ENCODE data around the gene RAD51B. TPM values are rescaled to one million over a fixed set of nuclear protein-coding genes. Genes with fewer than 3 reads are reported as not detected.

RAD51B gene
- total RNA-seq, 1 experiment from 2014 or later = 14.2 TPM

- TF ChIP-seq FOXP4 (CRISPR knock-in tag; IDR thresholded peaks at IDR 0.05) = no peak
- TF ChIP-seq, protein P1, sequence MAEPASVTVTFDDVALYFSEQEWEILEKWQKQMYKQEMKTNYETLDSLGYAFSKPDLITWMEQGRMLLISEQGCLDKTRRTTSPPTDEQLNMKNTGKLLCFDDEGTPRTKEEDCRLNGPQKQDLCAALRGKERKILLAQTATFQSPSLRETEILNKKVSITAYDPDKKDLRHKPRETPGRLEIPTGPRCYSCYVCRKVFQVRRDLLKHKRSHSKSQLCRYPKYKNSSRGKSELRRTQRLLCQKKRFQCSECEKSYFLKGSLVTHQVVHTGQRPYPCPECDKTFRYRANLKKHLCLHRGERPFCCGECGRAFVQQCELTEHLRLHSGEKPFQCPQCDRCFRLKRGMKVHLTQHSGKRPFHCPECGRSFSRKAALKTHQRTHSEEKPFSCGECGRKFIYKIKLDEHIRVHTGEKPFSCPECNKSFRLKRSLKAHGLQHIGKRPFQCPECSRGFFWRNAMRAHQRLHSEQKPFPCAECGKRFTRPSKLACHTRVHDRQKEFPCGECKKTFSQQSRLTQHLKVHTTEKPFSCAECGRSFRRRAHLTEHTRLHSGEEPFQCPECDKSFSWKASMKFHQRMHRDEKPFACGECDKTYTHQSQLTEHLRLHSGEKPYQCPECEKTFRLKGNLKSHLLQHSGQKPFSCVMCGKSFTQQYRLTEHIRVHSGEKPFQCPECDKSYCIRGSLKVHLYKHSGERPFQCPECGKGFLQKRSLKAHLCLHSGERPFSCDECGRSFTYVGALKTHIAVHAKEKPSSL (CRISPR knock-in tag; conservative IDR thresholded peaks at IDR 0.05) = no peak
- TF ChIP-seq GABPB1 (CRISPR knock-in tag; IDR thresholded peaks at IDR 0.05) = no peak
- TF ChIP-seq ERG (CRISPR knock-in tag; IDR thresholded peaks at IDR 0.05) = no peak
Measured at GRCh38 chr14:68638141-68638999, 818.8 kb downstream of the RAD51B start (continued).

DNA sequence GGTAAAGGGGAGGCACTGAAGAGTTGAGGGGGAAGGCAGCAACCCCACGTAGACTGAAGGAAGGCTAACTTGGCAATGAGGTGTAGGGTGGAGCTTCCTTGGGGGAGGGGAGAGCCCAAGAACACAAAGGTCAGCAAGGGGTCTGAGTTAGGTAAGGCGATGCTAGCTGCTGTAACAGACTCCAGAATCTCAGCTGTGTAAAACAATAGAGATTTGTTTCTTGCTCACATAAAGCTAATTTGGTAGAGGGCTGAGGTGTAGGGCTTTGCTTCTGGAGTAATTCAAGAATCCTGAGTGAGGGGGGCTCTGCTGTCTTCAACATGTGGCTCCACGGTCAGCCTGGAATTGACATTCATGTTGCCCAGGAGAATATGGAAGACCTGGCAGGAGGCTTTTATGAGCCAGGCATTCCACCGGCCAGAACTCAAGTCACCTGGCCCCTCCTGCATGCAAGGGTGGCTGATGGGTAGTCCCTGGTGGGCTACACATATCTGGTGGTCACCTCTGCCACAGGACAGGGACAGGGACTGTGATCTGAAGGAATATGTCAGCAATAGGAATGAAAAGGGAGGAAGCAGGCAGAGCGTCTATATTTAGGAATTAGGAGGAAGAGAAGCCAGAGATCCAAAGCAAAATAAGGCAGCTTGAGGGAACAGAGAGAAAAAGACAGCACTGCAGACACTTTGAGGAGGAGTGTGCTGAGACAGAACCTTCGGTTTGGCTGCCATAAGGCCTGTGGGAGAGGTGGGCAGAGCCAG is 819.6 kb downstream of the RAD51B start:
- DNase-seq (ENCODE audit: low spot score) (no peak), ATAC-seq (no peak; the same call in none of the 2 replicates)
- Mint-ChIP-seq H3K27me3 (ENCODE audit: low read depth) (no peaks in the 10 kb centered on the region; the same call in 1 of the 2 replicates), H3K4me1 (peaks cover 12% of the 10 kb centered on the region), H3K4me3 (no peak overlapping the region), H3K36me3 (peaks cover 21% of the 10 kb centered on the region), H3K9me3 (peaks cover 36% of the 10 kb centered on the region), H3K27ac (no peak overlapping the region)
- no peak for TF ChIP-seq JAZF1 (CRISPR knock-in tag; IDR thresholded peaks at IDR 0.05)
- TF ChIP-seq MLX (CRISPR knock-in tag; IDR thresholded peaks at IDR 0.05) = no peak
- TF ChIP-seq USF2 (CRISPR knock-in tag; IDR thresholded peaks at IDR 0.05) = no peak
- TF ChIP-seq ZNF281 (CRISPR knock-in tag; IDR thresholded peaks at IDR 0.05) = 0 out of 2 replicates have a peak, but pooled peaks have one; percentile 35
- no peak for TF ChIP-seq EMX1 (CRISPR knock-in tag; IDR thresholded peaks at IDR 0.05)
- TF ChIP-seq TEAD4 (CRISPR knock-in tag; IDR thresholded peaks at IDR 0.05) = no peak
- no peak for TF ChIP-seq ETV6 (CRISPR knock-in tag; IDR thresholded peaks at IDR 0.05)
- POLR2A ChIA-PET = interaction anchor here (1.1 kb wide), 1 partner anchor 44 kb away, joined by 4 read pairs; no protein-coding TSS in a partner anchor
- CTCF ChIA-PET = interaction anchor here (0.9 to 1.7 kb wide), 5 partner anchors 10 to 178 kb away, joined by 3 to 10 read pairs (median 4); no protein-coding TSS in a partner anchor
